Measurements from ENCODE around the gene AKAP6.

DNA sequence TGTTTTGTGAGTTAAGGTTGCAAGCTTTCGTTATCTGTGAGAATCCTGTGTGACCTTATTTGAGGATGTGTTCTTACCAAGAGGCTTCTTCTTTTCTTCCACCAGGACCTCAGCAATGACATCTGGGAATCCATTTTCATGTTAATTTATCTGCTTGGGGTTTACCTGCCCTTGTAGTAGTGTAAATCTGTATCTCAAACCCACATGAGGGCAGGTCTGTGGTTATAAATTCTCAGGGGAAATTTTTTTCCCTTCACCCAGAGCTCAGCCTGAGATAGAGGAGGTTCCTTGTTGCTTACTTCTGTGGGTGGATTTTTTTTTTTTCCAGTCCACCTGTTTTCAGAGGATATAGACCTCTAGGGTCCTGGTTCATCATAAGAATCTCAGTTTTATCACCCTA, 70.8 kb downstream of the AKAP6 start:
- TF ChIP-seq POLR2AphosphoS5 (IDR thresholded peaks at IDR 0.05; ENCODE audit: low read depth, low read length) (no peak), POLR2A (IDR thresholded peaks at IDR 0.05; ENCODE audit: low read depth, low read length) (no peak), TAF1 (IDR thresholded peaks at IDR 0.05; ENCODE audit: borderline replicate concordance, low read depth, low read length) (no peak)
